ENCODE data around the gene KDM4B. TPM values are rescaled to one million over a fixed set of nuclear protein-coding genes. Genes with fewer than 3 reads are reported as not detected.

KDM4B gene
- total and polyA plus RNA-seq, 4 donors: 17.1 to 49.5 (median 24.7) TPM

- Histone ChIP-seq H3K9ac (ENCODE audit: insufficient read depth in 1 of 2, low read length in 2 of 2) (no peak overlapping the region), H3K4me3 (no peak overlapping the region), H3K36me3 (ENCODE audit: control insufficient read depth in 4 of 4, insufficient read depth in 4 of 4, low read length in 4 of 4) (peaks cover 4 to 30% (median 8%) of the 10 kb centered on the region in 4 donors), H3K27me3 (ENCODE audit: control insufficient read depth in 3 of 3, insufficient read depth in 3 of 3, low read length in 2 of 3) (no peaks in the 10 kb centered on the region), H3K27ac (ENCODE audit: low read depth in 1 of 2, low read length in 1 of 2) (no peak overlapping the region), H3K4me1 (ENCODE audit: control insufficient read depth in 5 of 5, insufficient read depth in 5 of 5, low read length in 5 of 5) (peaks cover 3 to 34% (median 16%) of the 10 kb centered on the region in 5 donors), H3K9me3 (ENCODE audit: control insufficient read depth in 4 of 4, insufficient read depth in 3 of 4, low read length in 3 of 4) (no peaks in the 10 kb centered on the region)
- TF ChIP-seq CTCF (IDR thresholded peaks at IDR 0.05; ENCODE audit: control extremely low read depth, extremely low read depth): no peak
- 91 to 95% methylated on average over 21 of the region's 21 CpGs for WGBS, 2 donors
- ATAC-seq (ENCODE audit: insufficient read depth, low FRiP score): no peak
- no peak for DNase-seq
Observed at GRCh38 chr19:5124111-5124855, 155.4 kb downstream of the KDM4B start.

GRCh38 chr19:5125376-5125775, 156.5 kb downstream of the KDM4B start:
- TF ChIP-seq CTCF (IDR thresholded peaks at IDR 0.05; ENCODE audit: control extremely low read depth, extremely low read depth): no peak

GRCh38 chr19:5125797-5126497, 157.0 kb downstream of the KDM4B start:
- Histone ChIP-seq H3K9ac (ENCODE audit: insufficient read depth in 1 of 2, low read length in 2 of 2) (no peak overlapping the region), H3K4me3 (no peak overlapping the region), H3K9me3 (ENCODE audit: control insufficient read depth in 4 of 4, insufficient read depth in 3 of 4, low read length in 3 of 4) (no peaks in the 10 kb centered on the region), H3K27me3 (ENCODE audit: control insufficient read depth in 3 of 3, insufficient read depth in 3 of 3, low read length in 2 of 3) (no peaks in the 10 kb centered on the region), H3K27ac (ENCODE audit: low read depth in 1 of 2, low read length in 1 of 2) (no peak overlapping the region), H3K4me1 (ENCODE audit: control insufficient read depth in 5 of 5, insufficient read depth in 5 of 5, low read length in 5 of 5) (peaks cover 3 to 34% (median 16%) of the 10 kb centered on the region in 5 donors), H3K36me3 (ENCODE audit: control insufficient read depth in 4 of 4, insufficient read depth in 4 of 4, low read length in 4 of 4) (peaks cover 0 to 24% (median 5%) of the 10 kb centered on the region in 4 donors)
- ATAC-seq (ENCODE audit: insufficient read depth, low FRiP score) (no peak), DNase-seq (peak in 1 of 3 donors; percentile 25)
- no peak for TF ChIP-seq CTCF (IDR thresholded peaks at IDR 0.05; ENCODE audit: control extremely low read depth, extremely low read depth)
- WGBS, 2 donors: 40 to 54% methylated on average over 21 of the region's 21 CpGs

More at GRCh38 chr19:5125376-5125775, 156.5 kb downstream of the KDM4B start:
- ATAC-seq (ENCODE audit: insufficient read depth, low FRiP score) (no peak), DNase-seq (no peak)
- Histone ChIP-seq H3K27ac (ENCODE audit: low read depth in 1 of 2, low read length in 1 of 2) (no peak overlapping the region), H3K4me3 (no peak overlapping the region), H3K36me3 (ENCODE audit: control insufficient read depth in 4 of 4, insufficient read depth in 4 of 4, low read length in 4 of 4) (peaks cover 0 to 28% (median 7%) of the 10 kb centered on the region in 4 donors), H3K9me3 (ENCODE audit: control insufficient read depth in 4 of 4, insufficient read depth in 3 of 4, low read length in 3 of 4) (no peaks in the 10 kb centered on the region), H3K27me3 (ENCODE audit: control insufficient read depth in 3 of 3, insufficient read depth in 3 of 3, low read length in 2 of 3) (no peaks in the 10 kb centered on the region), H3K9ac (ENCODE audit: insufficient read depth in 1 of 2, low read length in 2 of 2) (no peak overlapping the region), H3K4me1 (ENCODE audit: control insufficient read depth in 5 of 5, insufficient read depth in 5 of 5, low read length in 5 of 5) (peaks cover 3 to 34% (median 16%) of the 10 kb centered on the region in 5 donors)
- WGBS, 2 donors: 82 to 84% methylated on average over 17 of the region's 17 CpGs
